ENCODE results near the gene PTOV1.
"Not testable (repeated sequence)": the region's sequence is repeated elsewhere in the genome, so short reads cannot be mapped to it uniquely, and the experiment has no call there.

The PTOV1 gene

GRCh38 chr19:49816590-49816989 lies 34.4 kb upstream of the PTOV1 start:
- peaks cover 10 to 12% of the 10 kb centered on the region in 2 experiments for H3K4me1 ChIP-seq (ENCODE audit: control insufficient read depth in 1 of 2, insufficient read depth in 2 of 2, low read length in 2 of 2)
- no peak overlapping the region for H3K18ac ChIP-seq (ENCODE audit: low read length)
- H2BK12ac ChIP-seq (ENCODE audit: low read length): no peak overlapping the region
- H3K4ac ChIP-seq (ENCODE audit: low read depth, low read length): no peak overlapping the region
- DNase-seq: peak in 1 of 2 donors; percentile 13
- H2BK5ac ChIP-seq (ENCODE audit: low read depth, low read length, poor library complexity): no peak overlapping the region
- H3K4me3 ChIP-seq (ENCODE audit: low read depth, low read length): no peak overlapping the region
- no peak overlapping the region for H4K12ac ChIP-seq (ENCODE audit: low read depth, low read length)
- peaks cover 13% of the 10 kb centered on the region for H3K79me2 ChIP-seq (ENCODE audit: control insufficient read depth, insufficient read depth, low read length, poor library complexity)
- no peak overlapping the region for H4K91ac ChIP-seq (ENCODE audit: low read depth, low read length)
- no peak overlapping the region for H4K8ac ChIP-seq (ENCODE audit: low read depth, low read length)
- H2AK5ac ChIP-seq (ENCODE audit: low read length): no peak overlapping the region
- no peak overlapping the region for H3K4me2 ChIP-seq (ENCODE audit: low read length)
- H3K9me3 ChIP-seq (ENCODE audit: insufficient read depth, low read depth, low read length): no peaks in the 10 kb centered on the region
- no peak overlapping the region for H3K14ac ChIP-seq (ENCODE audit: low read length)
- no CpG with 5 or more reads among the region's 14 CpGs for WGBS (ENCODE audit: extremely low coverage, insufficient coverage, insufficient read length)
- H3K27ac ChIP-seq (ENCODE audit: low read depth, low read length): no peak overlapping the region
- peaks cover 9 to 11% of the 10 kb centered on the region in 2 experiments for H3K36me3 ChIP-seq (ENCODE audit: control insufficient read depth in 1 of 2, insufficient read depth in 2 of 2, low read length in 2 of 2)
- H2AFZ ChIP-seq (ENCODE audit: insufficient read depth, low read length, poor library complexity): peak overlapping the region; percentile 15
- no peak overlapping the region for H2BK120ac ChIP-seq (ENCODE audit: insufficient read depth, low read length, poor library complexity)
- no peak overlapping the region for H3K9ac ChIP-seq (ENCODE audit: low read length)
- no peaks in the 10 kb centered on the region for H3K27me3 ChIP-seq (ENCODE audit: insufficient read depth, low read length)
- peaks cover 17% of the 10 kb centered on the region for H3K79me1 ChIP-seq (ENCODE audit: low read length)
- no peak overlapping the region for H3K23ac ChIP-seq (ENCODE audit: low read length)

- H4K8ac ChIP-seq (ENCODE audit: low read depth, low read length): peak within 1 kb of the TSS; percentile 94
- peak within 1 kb of the TSS; percentile 83 for H3K18ac ChIP-seq (ENCODE audit: low read length)
- peaks cover 5% of the 10 kb centered on the region in 2 experiments for H3K4me1 ChIP-seq (ENCODE audit: control insufficient read depth in 1 of 2, insufficient read depth in 2 of 2, low read length in 2 of 2)
- peak; percentile 83 to 92 for DNase-seq
- no peak within 1 kb of the TSS for H3K23ac ChIP-seq (ENCODE audit: low read length)
- H2AFZ ChIP-seq (ENCODE audit: insufficient read depth, low read length, poor library complexity): peak within 1 kb of the TSS; percentile 77
- H3K9me3 ChIP-seq (ENCODE audit: insufficient read depth, low read depth, low read length): no peaks in the 10 kb centered on the region
- H3K14ac ChIP-seq (ENCODE audit: low read length): peak within 1 kb of the TSS; percentile 86
- no peaks in the 10 kb centered on the region for H3K27me3 ChIP-seq (ENCODE audit: insufficient read depth, low read length)
- H3K79me2 ChIP-seq (ENCODE audit: control insufficient read depth, insufficient read depth, low read length, poor library complexity): peaks cover 10% of the 10 kb centered on the region
- peak within 1 kb of the TSS; percentile 60 for H4K91ac ChIP-seq (ENCODE audit: low read depth, low read length)
- H2AK5ac ChIP-seq (ENCODE audit: low read length): peak within 1 kb of the TSS; percentile 80
- peak within 1 kb of the TSS; percentile 85 for H3K4me2 ChIP-seq (ENCODE audit: low read length)
- H2BK5ac ChIP-seq (ENCODE audit: low read depth, low read length, poor library complexity): peak within 1 kb of the TSS; percentile 96
- H4K12ac ChIP-seq (ENCODE audit: low read depth, low read length): peak within 1 kb of the TSS; percentile 79
- H3K36me3 ChIP-seq (ENCODE audit: control insufficient read depth in 1 of 2, insufficient read depth in 2 of 2, low read length in 2 of 2): peaks cover 12 to 15% of the 10 kb centered on the region in 2 experiments
- H3K9ac ChIP-seq (ENCODE audit: low read length): peak within 1 kb of the TSS; percentile 93
- no peak within 1 kb of the TSS for H2BK12ac ChIP-seq (ENCODE audit: low read length)
- no CpG with 5 or more reads among the region's 57 CpGs for WGBS (ENCODE audit: extremely low coverage, insufficient coverage, insufficient read length)
- H3K4ac ChIP-seq (ENCODE audit: low read depth, low read length): peak within 1 kb of the TSS; percentile 99
- H3K27ac ChIP-seq (ENCODE audit: low read depth, low read length): peak within 1 kb of the TSS; percentile 44
- H3K79me1 ChIP-seq (ENCODE audit: low read length): peaks cover 13% of the 10 kb centered on the region
- H3K4me3 ChIP-seq (ENCODE audit: low read depth, low read length): peak within 1 kb of the TSS; percentile 93
- H2BK120ac ChIP-seq (ENCODE audit: insufficient read depth, low read length, poor library complexity): peak within 1 kb of the TSS; percentile 93
Observed at GRCh38 chr19:49817964-49818648, 32.9 kb upstream of the PTOV1 start, which contains the start of gene MED25. Gene MED25 (plus strand): TSS chr19:49818289. CDS start chr19:49818342, 53 bp downstream.

GRCh38 chr19:49818649-49819370 lies 32.1 kb upstream of the PTOV1 start:
- H3K18ac ChIP-seq (ENCODE audit: low read length): peak overlapping the region; percentile 83
- H3K14ac ChIP-seq (ENCODE audit: low read length): peak overlapping the region; percentile 86
- H3K4me2 ChIP-seq (ENCODE audit: low read length): peak overlapping the region; percentile 85
- H2BK120ac ChIP-seq (ENCODE audit: insufficient read depth, low read length, poor library complexity): peak overlapping the region; percentile 93
- H2AK5ac ChIP-seq (ENCODE audit: low read length): peak overlapping the region; percentile 80
- H4K8ac ChIP-seq (ENCODE audit: low read depth, low read length): peak overlapping the region; percentile 94
- peaks cover 10% of the 10 kb centered on the region for H3K79me2 ChIP-seq (ENCODE audit: control insufficient read depth, insufficient read depth, low read length, poor library complexity)
- peak overlapping the region; percentile 77 for H2AFZ ChIP-seq (ENCODE audit: insufficient read depth, low read length, poor library complexity)
- H3K9me3 ChIP-seq (ENCODE audit: insufficient read depth, low read depth, low read length): no peaks in the 10 kb centered on the region
- H3K4me1 ChIP-seq (ENCODE audit: control insufficient read depth in 1 of 2, insufficient read depth in 2 of 2, low read length in 2 of 2): peaks cover 5% of the 10 kb centered on the region in 2 experiments
- H3K27ac ChIP-seq (ENCODE audit: low read depth, low read length): no peak overlapping the region
- H4K91ac ChIP-seq (ENCODE audit: low read depth, low read length): peak overlapping the region; percentile 60
- no peak overlapping the region for H2BK12ac ChIP-seq (ENCODE audit: low read length)
- WGBS (ENCODE audit: extremely low coverage, insufficient coverage, insufficient read length): no CpG with 5 or more reads among the region's 16 CpGs
- peak overlapping the region; percentile 99 for H3K4ac ChIP-seq (ENCODE audit: low read depth, low read length)
- H3K9ac ChIP-seq (ENCODE audit: low read length): peak overlapping the region; percentile 93
- H4K12ac ChIP-seq (ENCODE audit: low read depth, low read length): peak overlapping the region; percentile 79
- H3K4me3 ChIP-seq (ENCODE audit: low read depth, low read length): peak overlapping the region; percentile 93
- peaks cover 16 to 19% of the 10 kb centered on the region in 2 experiments for H3K36me3 ChIP-seq (ENCODE audit: control insufficient read depth in 1 of 2, insufficient read depth in 2 of 2, low read length in 2 of 2)
- no peaks in the 10 kb centered on the region for H3K27me3 ChIP-seq (ENCODE audit: insufficient read depth, low read length)
- H3K23ac ChIP-seq (ENCODE audit: low read length): no peak overlapping the region
- peak overlapping the region; percentile 96 for H2BK5ac ChIP-seq (ENCODE audit: low read depth, low read length, poor library complexity)
- no peak for DNase-seq
- H3K79me1 ChIP-seq (ENCODE audit: low read length): peaks cover 10% of the 10 kb centered on the region

GRCh38 chr19:49819452-49820115 lies 31.4 kb upstream of the PTOV1 start:
- H3K4ac ChIP-seq (ENCODE audit: low read depth, low read length): peak overlapping the region; percentile 77
- not testable (repeated sequence) for H3K4me1 ChIP-seq (ENCODE audit: control insufficient read depth in 1 of 2, insufficient read depth in 2 of 2, low read length in 2 of 2); H2BK120ac ChIP-seq (ENCODE audit: insufficient read depth, low read length, poor library complexity); H3K27ac ChIP-seq (ENCODE audit: low read depth, low read length); H3K9ac ChIP-seq (ENCODE audit: low read length); H3K27me3 ChIP-seq (ENCODE audit: insufficient read depth, low read length); H3K23ac ChIP-seq (ENCODE audit: low read length); H4K91ac ChIP-seq (ENCODE audit: low read depth, low read length); H3K4me3 ChIP-seq (ENCODE audit: low read depth, low read length); H4K8ac ChIP-seq (ENCODE audit: low read depth, low read length); H3K79me1 ChIP-seq (ENCODE audit: low read length); H2AK5ac ChIP-seq (ENCODE audit: low read length); H2BK12ac ChIP-seq (ENCODE audit: low read length); H2BK5ac ChIP-seq (ENCODE audit: low read depth, low read length, poor library complexity); DNase-seq; H3K9me3 ChIP-seq (ENCODE audit: insufficient read depth, low read depth, low read length); H3K79me2 ChIP-seq (ENCODE audit: control insufficient read depth, insufficient read depth, low read length, poor library complexity); H2AFZ ChIP-seq (ENCODE audit: insufficient read depth, low read length, poor library complexity)
- H3K36me3 ChIP-seq (ENCODE audit: control insufficient read depth in 1 of 2, insufficient read depth in 2 of 2, low read length in 2 of 2): peaks cover 19 to 20% of the 10 kb centered on the region in 2 experiments
- peak overlapping the region; percentile 47 for H3K18ac ChIP-seq (ENCODE audit: low read length)
- no CpG with 5 or more reads among the region's 7 CpGs for WGBS (ENCODE audit: extremely low coverage, insufficient coverage, insufficient read length)
- peak overlapping the region; percentile 34 for H3K14ac ChIP-seq (ENCODE audit: low read length)
- peak overlapping the region; percentile 48 for H4K12ac ChIP-seq (ENCODE audit: low read depth, low read length)
- peak overlapping the region; percentile 85 for H3K4me2 ChIP-seq (ENCODE audit: low read length)
